Suprapubic skin (tissue), 4 donors: Measurements from ENCODE around the gene SMYD3.

Experiments
- CTCF ChIP-seq, 2 donors: fragments of 200-600 bp in 1 of 2; fragments of 450-650 bp in 1 of 2; sonication (generic) in 1 of 2; IDR thresholded peaks; one replicate each; pipeline ENCODE4 v1.5.1; 2016 to 2019; ENCODE audit warnings: antibody characterized with exemption in 2 of 2, mild to moderate bottlenecking in 1 of 2, moderate library complexity in 1 of 2
- EP300 ChIP-seq: sonication (generic); formaldehyde crosslinking; IDR thresholded peaks from one replicate; pipeline ENCODE4 v1.6.1; 2017; ENCODE audit warnings: antibody characterized with exemption
- POLR2A ChIP-seq, 2 donors: fragments of 450-650 bp; IDR thresholded peaks; one replicate each; pipeline ENCODE4 v1.6.1; 2017; ENCODE audit warnings: antibody characterized with exemption in 2 of 2, mild to moderate bottlenecking in 2 of 2, moderate library complexity in 2 of 2
- POLR2AphosphoS5 ChIP-seq, 3 donors: sonication (generic); formaldehyde crosslinking; IDR thresholded peaks; one replicate each; pipeline ENCODE4 v1.6.1; 2017; ENCODE audit warnings: antibody characterized with exemption in 3 of 3

- no peak for TF ChIP-seq CTCF (IDR thresholded peaks at IDR 0.05)
- no peak for TF ChIP-seq POLR2AphosphoS5 (IDR thresholded peaks at IDR 0.05)
- TF ChIP-seq EP300 = no peak
- TF ChIP-seq POLR2A (IDR thresholded peaks at IDR 0.05) = no peak
Measured at GRCh38 chr1:246295968-246296367, 211.1 kb downstream of the SMYD3 start.
